HepG2 (cell line): ENCODE data around the gene SNAPIN. TPM values are rescaled to one million over a fixed set of nuclear protein-coding genes. Genes with fewer than 3 reads are reported as not detected.

Experiments
- MED1 ChIP-seq: sonication (generic); formaldehyde crosslinking; IDR thresholded peaks from 2 replicates; pipeline ENCODE4 v1.4.0; 2020; ENCODE audit warnings: missing genetic modification reagents
- PHF8 ChIP-seq: sonication (generic); formaldehyde crosslinking; IDR thresholded peaks from 2 replicates; pipeline ENCODE4 v1.5.0; 2020; ENCODE audit warnings: missing genetic modification reagents
- RNF2 ChIP-seq: fragments of 450-650 bp; conservative IDR thresholded peaks from 2 replicates; pipeline ENCODE4 v1.6.1; 2016; ENCODE audit warnings: low read depth
- SOX6 ChIP-seq, 2 experiments: fragments of 450-650 bp in 1 of 2; sonication (generic) in 1 of 2; formaldehyde crosslinking in 1 of 2; IDR thresholded peaks; 2 replicates each; pipeline versions ENCODE4 v1.4.0 to v1.6.1; 2017 to 2020; ENCODE audit warnings: antibody characterized with exemption in 1 of 2, mild to moderate bottlenecking in 1 of 2, missing genetic modification reagents in 1 of 2
- ZNF567 ChIP-seq: sonication (generic); formaldehyde crosslinking; IDR thresholded peaks from 2 replicates; pipeline ENCODE4 v1.8.1; 2023; ENCODE audit warnings: mild to moderate bottlenecking, missing genetic modification reagents, borderline replicate concordance
- ZNF605 ChIP-seq: sonication (generic); formaldehyde crosslinking; IDR thresholded peaks from 2 replicates; pipeline ENCODE4 v1.8.0; 2022; ENCODE audit warnings: mild to moderate bottlenecking, missing genetic modification reagents
- ZNF615 ChIP-seq: sonication (generic); formaldehyde crosslinking; IDR thresholded peaks from 2 replicates; pipeline ENCODE4 v1.5.0; 2020; ENCODE audit warnings: mild to moderate bottlenecking, missing genetic modification reagents, borderline replicate concordance
- ZSCAN25 ChIP-seq: sonication (generic); formaldehyde crosslinking; IDR thresholded peaks from 2 replicates; pipeline ENCODE4 v1.8.0; 2022; ENCODE audit warnings: mild to moderate bottlenecking, missing genetic modification reagents
- polyA plus RNA-seq, 8 experiments: library from polyadenylated mRNA; depleted of rRNA in 3 of 8; stranded (reverse) in 7 of 8; unstranded in 1 of 8; fragments of >200 nt; fragmentation: Illumina TruSeq in 4 of 8; extraction: Trizol in 4 of 8; gene quantifications; 2 replicates each; pipeline versions ENCODE4 v1.2.1 to v1.2.3, GENCODE V29; 2011 to 2016; ENCODE audit warnings: low read depth in 4 of 8, missing spikeins in 1 of 8, mixed read lengths in 1 of 8; ENCODE audit not compliant: insufficient read depth in 1 of 8
- total RNA-seq, 5 experiments: library from RNA; depleted of rRNA; stranded (reverse); fragments of >200 nt; fragmentation: Illumina TruSeq; extraction: Trizol; gene quantifications; 2 replicates each; pipeline ENCODE4 v1.2.3, GENCODE V29; 2016; ENCODE audit warnings: low read depth in 1 of 5
- TF ChIP-seq, protein P1 (sequence below): sonication (generic); formaldehyde crosslinking; IDR thresholded peaks from 2 replicates; pipeline ENCODE4 v1.5.0; 2020; ENCODE audit warnings: missing genetic modification reagents
- TF ChIP-seq, protein P2 (sequence below): fragments of 450-650 bp; IDR thresholded peaks from 2 replicates; pipeline ENCODE4 v1.6.1; 2017
- TF ChIP-seq, protein P3 (sequence below): sonication (generic); formaldehyde crosslinking; IDR thresholded peaks from 2 replicates; pipeline ENCODE4 v1.4.0; 2020; ENCODE audit warnings: missing genetic modification reagents, mild to moderate bottlenecking, borderline replicate concordance
- TF ChIP-seq, protein P4 (sequence below): sonication (generic); formaldehyde crosslinking; IDR thresholded peaks from 2 replicates; pipeline ENCODE4 v1.4.0; 2020; ENCODE audit warnings: missing genetic modification reagents, borderline replicate concordance
- TF ChIP-seq, protein P5 (sequence below): sonication (generic); formaldehyde crosslinking; IDR thresholded peaks from 2 replicates; pipeline ENCODE4 v1.5.1; 2020; ENCODE audit warnings: mild to moderate bottlenecking, missing genetic modification reagents, borderline replicate concordance
- TF ChIP-seq, protein P6 (sequence below): IDR thresholded peaks from 2 replicates; pipeline ENCODE4 v1.6.1; 2016; ENCODE audit warnings: missing compliant biosample characterization, missing genetic modification reagents, borderline replicate concordance
- TF ChIP-seq, protein P7 (sequence below): sonication (generic); formaldehyde crosslinking; conservative IDR thresholded peaks from 2 replicates; pipeline ENCODE4 v1.4.0; 2020; ENCODE audit warnings: missing genetic modification reagents

The SNAPIN gene
- total and polyA plus RNA-seq, 2 of the 13 experiments (the other 11 are each of a cell fraction or from before 2014, with no cell fraction given), result 23.9 to 25.7 TPM

DNA sequence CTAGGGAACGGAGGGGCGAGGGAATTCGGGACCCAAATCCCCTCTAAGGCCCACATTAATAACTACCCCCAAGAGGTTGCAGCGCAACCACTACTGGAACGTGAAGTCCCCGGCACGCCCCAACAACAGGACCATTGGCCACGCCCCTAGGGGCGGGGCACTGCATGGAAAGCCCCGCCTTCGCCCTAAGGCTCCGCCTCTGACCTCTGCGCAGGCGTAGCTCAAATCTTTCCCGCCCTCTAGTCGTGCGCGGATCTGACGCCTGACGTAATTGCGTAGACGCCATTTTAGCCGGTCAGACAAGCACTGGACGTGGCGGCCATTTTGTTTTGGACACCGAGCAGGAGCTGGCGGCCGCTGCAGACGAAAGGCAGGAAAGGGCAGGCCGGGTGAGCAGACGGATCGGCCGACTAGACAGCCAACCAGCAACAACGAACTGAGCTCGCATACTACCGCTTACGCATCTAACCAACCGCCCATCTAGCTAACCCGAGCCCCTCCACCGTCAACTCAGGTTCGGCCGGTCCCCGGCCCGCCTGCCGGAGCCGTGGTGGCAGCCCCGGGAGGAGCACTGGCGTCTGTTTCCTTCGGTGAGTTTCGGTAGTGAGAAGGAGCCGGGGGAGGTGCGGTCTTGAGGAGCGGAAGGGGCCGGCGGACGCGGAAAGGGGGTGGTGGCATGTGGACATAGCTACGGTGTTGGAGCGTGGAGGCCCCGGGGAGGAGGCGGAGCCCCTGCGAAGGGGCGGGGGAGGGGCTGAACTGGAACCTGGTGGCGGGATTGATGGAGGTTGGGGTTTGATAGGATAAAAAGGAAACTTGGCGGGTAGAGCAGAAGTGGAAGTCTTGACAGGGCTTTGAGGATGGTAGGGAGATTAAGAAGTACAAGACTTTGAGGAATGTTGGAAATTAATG is 24.5 kb upstream of the SNAPIN start, which contains the start of gene CHTOP (continued):
- peak; percentile 82 for TF ChIP-seq PHF8
- TF ChIP-seq, protein P1, sequence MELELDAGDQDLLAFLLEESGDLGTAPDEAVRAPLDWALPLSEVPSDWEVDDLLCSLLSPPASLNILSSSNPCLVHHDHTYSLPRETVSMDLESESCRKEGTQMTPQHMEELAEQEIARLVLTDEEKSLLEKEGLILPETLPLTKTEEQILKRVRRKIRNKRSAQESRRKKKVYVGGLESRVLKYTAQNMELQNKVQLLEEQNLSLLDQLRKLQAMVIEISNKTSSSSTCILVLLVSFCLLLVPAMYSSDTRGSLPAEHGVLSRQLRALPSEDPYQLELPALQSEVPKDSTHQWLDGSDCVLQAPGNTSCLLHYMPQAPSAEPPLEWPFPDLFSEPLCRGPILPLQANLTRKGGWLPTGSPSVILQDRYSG, result 0 out of 2 replicates have a peak, but pooled peaks have one; percentile 81
- no peak for TF ChIP-seq RNF2
- peak; percentile 66; the same call in 1 of the 2 replicates for TF ChIP-seq MED1 (CRISPR knock-in tag)
- TF ChIP-seq, protein P2, sequence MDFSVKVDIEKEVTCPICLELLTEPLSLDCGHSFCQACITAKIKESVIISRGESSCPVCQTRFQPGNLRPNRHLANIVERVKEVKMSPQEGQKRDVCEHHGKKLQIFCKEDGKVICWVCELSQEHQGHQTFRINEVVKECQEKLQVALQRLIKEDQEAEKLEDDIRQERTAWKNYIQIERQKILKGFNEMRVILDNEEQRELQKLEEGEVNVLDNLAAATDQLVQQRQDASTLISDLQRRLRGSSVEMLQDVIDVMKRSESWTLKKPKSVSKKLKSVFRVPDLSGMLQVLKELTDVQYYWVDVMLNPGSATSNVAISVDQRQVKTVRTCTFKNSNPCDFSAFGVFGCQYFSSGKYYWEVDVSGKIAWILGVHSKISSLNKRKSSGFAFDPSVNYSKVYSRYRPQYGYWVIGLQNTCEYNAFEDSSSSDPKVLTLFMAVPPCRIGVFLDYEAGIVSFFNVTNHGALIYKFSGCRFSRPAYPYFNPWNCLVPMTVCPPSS, result no peak
- TF ChIP-seq, protein P3, sequence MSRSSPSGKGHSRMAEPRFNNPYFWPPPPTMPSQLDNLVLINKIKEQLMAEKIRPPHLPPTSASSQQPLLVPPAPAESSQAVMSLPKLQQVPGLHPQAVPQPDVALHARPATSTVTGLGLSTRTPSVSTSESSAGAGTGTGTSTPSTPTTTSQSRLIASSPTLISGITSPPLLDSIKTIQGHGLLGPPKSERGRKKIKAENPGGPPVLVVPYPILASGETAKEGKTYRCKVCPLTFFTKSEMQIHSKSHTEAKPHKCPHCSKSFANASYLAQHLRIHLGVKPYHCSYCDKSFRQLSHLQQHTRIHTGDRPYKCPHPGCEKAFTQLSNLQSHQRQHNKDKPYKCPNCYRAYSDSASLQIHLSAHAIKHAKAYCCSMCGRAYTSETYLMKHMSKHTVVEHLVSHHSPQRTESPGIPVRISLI (CRISPR knock-in tag), result peak; percentile 32; the same call in 1 of the 2 replicates
- TF ChIP-seq, protein P4, sequence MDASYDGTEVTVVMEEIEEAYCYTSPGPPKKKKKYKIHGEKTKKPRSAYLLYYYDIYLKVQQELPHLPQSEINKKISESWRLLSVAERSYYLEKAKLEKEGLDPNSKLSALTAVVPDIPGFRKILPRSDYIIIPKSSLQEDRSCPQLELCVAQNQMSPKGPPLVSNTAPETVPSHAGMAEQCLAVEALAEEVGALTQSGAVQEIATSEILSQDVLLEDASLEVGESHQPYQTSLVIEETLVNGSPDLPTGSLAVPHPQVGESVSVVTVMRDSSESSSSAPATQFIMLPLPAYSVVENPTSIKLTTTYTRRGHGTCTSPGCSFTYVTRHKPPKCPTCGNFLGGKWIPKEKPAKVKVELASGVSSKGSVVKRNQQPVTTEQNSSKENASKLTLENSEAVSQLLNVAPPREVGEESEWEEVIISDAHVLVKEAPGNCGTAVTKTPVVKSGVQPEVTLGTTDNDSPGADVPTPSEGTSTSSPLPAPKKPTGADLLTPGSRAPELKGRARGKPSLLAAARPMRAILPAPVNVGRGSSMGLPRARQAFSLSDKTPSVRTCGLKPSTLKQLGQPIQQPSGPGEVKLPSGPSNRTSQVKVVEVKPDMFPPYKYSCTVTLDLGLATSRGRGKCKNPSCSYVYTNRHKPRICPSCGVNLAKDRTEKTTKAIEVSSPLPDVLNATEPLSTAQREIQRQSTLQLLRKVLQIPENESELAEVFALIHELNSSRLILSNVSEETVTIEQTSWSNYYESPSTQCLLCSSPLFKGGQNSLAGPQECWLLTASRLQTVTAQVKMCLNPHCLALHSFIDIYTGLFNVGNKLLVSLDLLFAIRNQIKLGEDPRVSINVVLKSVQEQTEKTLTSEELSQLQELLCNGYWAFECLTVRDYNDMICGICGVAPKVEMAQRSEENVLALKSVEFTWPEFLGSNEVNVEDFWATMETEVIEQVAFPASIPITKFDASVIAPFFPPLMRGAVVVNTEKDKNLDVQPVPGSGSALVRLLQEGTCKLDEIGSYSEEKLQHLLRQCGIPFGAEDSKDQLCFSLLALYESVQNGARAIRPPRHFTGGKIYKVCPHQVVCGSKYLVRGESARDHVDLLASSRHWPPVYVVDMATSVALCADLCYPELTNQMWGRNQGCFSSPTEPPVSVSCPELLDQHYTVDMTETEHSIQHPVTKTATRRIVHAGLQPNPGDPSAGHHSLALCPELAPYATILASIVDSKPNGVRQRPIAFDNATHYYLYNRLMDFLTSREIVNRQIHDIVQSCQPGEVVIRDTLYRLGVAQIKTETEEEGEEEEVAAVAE (CRISPR knock-in tag), result peak; percentile 79
- no peak; the same call in 1 of the 2 replicates for TF ChIP-seq ZNF615 (CRISPR knock-in tag)
- TF ChIP-seq, protein P5, sequence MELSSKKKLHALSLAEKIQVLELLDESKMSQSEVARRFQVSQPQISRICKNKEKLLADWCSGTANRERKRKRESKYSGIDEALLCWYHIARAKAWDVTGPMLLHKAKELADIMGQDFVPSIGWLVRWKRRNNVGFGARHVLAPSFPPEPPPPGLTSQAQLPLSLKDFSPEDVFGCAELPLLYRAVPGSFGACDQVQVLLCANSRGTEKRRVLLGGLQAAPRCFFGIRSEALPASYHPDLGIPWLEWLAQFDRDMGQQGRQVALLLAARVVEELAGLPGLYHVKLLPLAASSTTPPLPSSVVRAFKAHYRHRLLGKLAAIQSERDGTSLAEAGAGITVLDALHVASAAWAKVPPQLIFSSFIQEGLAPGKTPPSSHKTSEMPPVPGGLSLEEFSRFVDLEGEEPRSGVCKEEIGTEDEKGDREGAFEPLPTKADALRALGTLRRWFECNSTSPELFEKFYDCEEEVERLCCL (CRISPR knock-in tag), result no peak
- no peak for TF ChIP-seq SOX6 (IDR thresholded peaks at IDR 0.05)
- peak; percentile 67; the same call in 1 of the 2 replicates for TF ChIP-seq SOX6 (CRISPR knock-in tag; IDR thresholded peaks at IDR 0.05)
- TF ChIP-seq, protein P6, sequence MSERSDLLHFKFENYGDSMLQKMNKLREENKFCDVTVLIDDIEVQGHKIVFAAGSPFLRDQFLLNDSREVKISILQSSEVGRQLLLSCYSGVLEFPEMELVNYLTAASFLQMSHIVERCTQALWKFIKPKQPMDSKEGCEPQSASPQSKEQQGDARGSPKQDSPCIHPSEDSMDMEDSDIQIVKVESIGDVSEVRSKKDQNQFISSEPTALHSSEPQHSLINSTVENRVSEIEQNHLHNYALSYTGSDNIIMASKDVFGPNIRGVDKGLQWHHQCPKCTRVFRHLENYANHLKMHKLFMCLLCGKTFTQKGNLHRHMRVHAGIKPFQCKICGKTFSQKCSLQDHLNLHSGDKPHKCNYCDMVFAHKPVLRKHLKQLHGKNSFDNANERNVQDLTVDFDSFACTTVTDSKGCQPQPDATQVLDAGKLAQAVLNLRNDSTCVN (CRISPR knock-in tag), result no peak; the same call in 1 of the 2 replicates
- TF ChIP-seq ZNF567 (CRISPR knock-in tag), result no peak
- TF ChIP-seq ZNF605 (CRISPR knock-in tag), result peak; percentile 95
- TF ChIP-seq, protein P7, sequence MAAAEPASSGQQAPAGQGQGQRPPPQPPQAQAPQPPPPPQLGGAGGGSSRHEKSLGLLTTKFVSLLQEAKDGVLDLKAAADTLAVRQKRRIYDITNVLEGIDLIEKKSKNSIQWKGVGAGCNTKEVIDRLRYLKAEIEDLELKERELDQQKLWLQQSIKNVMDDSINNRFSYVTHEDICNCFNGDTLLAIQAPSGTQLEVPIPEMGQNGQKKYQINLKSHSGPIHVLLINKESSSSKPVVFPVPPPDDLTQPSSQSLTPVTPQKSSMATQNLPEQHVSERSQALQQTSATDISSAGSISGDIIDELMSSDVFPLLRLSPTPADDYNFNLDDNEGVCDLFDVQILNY (CRISPR knock-in tag), result peak; percentile 95
- TF ChIP-seq ZSCAN25, result peak; percentile 73; the same call in 1 of the 2 replicates
